COLO668 (cell line): ENCODE measurements around the gene A4GALT.
"Not testable (repeated sequence)": the region's sequence is repeated elsewhere in the genome, so short reads cannot be mapped to it uniquely, and the experiment has no call there.

Experiments
- DNase-seq: peaks from one replicate; lab custom pipeline; 2025; ENCODE audit not compliant: unreplicated experiment; lab: John Stamatoyannopoulos, UW

A4GALT gene, protein sequence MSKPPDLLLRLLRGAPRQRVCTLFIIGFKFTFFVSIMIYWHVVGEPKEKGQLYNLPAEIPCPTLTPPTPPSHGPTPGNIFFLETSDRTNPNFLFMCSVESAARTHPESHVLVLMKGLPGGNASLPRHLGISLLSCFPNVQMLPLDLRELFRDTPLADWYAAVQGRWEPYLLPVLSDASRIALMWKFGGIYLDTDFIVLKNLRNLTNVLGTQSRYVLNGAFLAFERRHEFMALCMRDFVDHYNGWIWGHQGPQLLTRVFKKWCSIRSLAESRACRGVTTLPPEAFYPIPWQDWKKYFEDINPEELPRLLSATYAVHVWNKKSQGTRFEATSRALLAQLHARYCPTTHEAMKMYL

DNA sequence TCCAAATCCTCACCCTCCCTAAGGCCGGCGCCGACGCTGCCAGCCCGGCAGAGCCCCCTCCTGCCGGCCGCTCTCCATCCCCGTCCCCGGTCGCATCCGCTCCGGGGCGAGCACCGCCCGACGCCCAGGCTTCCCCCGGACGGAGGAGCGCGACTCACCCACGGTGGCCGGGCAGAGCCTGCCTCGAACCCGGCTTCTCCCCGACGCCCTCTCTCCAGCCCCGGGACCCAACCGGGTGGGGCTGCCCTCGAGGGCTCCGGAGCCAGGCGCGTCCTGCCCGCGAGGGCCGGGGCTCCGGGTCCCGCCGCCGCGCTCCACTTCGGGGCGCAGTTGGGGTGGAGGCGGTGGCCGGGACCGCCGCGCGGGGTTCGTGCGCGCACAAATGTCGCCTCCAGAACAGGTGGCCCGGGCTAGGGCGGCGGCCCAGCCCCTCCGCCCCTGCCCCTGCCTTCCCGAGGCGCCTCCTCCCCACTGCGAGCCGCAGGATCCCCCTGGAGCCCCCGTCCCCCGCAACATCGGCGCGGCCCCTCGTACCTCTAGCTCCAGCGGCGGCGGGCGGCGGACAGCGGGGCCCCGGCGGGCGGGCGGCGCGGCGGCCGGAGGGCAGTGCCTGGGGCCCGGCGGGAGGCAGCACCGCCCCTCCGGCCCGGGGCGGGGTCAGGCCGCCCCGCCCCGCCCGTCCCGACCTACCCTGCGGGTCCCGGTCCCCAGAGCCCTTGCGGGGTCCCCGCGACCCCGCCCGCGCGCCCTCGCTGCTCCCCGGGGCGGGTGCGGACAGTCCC is at the start of gene A4GALT:
TSS of gene A4GALT (minus strand) at position 608 of the 782 bp plus-strand sequence. CDS start 26,919 bp downstream, outside the sequence.
- DNase-seq = no peak

DNA sequence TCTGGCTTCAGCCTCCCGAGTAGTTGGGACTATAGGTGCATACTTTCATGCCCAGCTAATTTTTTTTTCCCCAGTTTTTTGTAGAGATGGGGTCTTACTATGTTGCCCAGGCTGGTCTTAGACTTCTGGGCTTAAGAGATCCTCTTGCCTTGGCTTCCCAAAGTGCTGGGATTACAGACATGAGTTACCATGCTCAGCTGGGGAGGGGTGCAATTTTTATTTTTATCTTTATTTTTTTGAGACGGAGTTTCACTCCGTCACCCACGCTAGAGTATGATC is 49.7 kb upstream of the A4GALT start:
- no peak for DNase-seq

DNA sequence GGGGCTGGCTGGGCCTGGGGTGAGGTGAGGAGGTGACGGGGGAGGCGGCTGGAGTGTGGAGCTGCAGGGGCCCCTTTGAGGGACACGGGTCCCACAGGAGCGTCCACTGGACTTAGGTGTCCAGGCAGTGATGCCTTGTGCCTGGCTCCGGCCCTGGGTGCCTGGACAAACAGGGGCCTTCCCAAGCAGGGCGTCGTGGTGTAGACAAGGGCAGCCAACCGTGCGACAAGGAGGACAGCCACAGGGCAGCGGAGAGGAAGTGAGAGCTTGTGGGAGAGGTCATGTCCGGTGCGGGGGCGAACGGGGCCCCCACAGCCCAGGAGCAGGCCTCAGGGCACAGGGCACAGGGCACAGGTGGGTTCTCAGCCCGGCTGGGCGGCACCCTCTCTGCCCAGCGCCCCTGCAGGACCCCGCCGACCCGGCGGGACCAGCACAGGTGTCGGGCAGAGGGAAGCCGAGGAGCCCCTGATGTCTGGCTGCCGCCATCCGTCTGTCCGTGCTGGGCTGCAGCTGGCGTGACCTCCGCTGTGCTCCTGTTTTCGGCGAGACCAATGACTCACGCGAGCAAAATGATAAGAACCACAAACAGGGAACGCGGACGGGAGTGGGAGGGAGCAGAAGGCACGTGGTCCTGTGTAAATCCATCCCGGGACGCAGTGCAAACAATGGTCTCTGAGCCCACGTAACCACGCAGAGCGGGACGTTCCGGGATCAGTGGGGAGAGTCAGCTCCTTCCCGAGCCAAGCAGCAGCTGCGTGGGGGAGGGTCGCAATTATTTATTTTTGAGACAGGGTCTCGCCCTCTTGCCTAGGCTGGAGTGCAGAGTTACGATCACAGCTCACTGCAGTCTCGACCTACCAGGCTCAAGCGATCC is 49.1 kb upstream of the A4GALT start:
- DNase-seq = peak; percentile 62

DNA sequence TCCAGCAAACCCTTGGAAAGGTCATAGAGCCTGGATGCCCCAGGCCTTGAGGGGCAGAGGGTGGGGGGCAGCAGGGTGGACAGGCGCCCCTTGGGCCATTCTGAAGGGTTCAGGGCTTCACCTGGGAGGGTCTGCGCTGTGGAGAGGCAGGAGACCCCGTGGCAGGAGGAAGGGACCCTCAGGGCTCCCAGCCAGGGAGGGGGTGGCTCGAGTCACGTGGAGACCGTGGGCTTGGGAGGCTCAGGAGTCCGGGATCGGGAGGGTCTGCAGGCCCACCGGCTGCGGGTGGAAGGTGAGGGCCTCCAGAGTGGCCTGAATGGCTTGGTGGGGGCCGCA is 48.5 kb upstream of the A4GALT start:
- no peak for DNase-seq

DNA sequence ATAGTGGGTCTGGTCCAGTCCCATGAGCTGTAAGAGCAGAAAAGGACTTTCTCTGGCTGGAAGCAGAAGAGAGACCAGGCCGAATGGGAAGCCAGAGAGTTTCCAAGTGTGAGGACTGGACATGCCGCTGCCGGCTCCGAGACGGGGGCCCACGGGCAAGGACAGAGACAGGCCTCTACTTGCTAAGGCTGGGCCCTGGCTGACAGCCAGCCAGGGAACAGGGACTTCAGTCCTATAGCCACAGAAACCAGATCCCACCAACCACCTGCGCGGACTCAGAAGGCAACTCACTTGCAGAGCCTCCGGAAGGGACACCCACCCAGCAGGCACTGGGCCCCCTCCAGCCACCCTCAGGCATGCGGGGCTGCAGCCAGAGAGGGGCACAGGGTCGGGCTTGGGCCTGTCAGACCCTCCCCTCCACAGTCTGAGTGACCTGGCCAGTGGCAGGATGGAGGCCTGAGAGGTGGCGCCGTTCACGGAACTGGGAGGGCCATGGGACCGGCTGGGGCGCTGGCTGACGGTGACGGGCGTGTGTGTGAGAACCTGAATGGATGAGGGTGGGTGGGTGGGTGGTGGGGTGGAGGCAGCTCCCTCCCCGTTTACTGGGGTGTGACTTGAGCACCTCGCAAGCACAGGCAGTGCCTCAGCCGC is 47.8 kb upstream of the A4GALT start:
- DNase-seq = peak; percentile 37

DNA sequence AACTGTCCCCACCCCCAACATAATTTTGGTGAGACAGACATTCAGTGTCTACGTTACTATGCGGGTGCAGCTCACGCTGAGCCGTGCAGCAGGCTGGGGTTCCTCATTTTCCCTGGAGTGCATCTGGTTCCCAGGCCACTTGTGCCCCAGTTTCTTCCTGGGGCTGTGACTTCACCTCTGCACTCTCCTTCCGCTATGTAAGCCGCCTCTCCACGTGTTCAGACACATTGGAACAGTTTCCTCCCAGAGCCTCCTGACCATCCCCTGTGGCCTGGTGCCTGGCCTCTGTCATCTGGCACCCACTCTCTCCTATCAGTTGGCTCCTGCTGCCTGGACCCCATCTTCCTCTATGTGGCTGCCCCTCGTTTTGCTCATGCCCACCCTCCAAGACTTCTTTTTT is 46.2 kb upstream of the A4GALT start:
- DNase-seq = no peak

DNA sequence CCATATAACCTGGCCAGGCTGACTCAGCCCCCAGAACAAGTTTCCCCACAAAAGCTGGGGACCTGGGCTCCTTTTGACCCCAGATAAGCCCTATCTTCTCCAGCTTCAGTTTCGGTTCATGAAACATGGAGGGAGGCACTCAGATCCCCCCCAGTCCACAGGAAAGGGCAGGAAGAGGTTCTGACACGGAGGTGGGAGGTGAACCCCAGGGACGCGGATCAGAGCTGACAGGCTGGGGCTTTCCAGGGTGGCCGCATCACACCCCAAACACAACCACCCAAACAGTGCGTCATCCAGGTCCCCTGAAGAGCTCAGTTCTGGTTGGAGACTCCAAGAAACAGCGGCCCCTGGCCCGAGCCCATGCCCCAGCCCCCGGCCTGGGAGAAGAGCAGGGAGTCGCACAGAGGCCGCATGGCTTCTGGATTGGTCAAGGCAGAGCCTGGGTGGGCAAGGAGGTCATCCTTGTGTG is 44.3 kb upstream of the A4GALT start:
- DNase-seq = no peak

DNA sequence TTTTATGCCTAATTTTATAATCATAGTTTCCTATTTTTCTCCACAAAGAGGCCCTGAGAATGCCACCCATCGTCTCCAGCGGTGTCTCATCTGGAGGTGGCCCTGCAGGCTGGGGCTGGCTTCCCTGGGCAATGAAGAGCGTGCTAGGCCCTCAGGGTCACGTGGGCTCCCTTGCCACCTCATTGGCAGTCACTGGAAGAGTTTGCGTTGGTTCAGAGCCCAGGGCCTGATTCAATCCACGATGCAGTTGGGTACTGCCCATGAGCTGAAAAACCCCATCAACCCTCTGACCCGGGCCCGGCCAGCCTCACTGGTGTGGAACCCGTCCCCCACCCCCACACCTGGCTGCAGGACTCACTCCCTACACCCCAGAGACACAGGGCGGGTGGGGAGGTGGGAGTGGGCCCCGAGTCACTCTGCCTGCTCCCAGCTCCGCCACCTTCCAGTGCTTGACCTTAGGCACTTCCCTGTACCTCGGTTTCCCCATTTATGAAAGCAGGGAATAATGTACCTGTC is 43.4 kb upstream of the A4GALT start:
- DNase-seq = no peak

DNA sequence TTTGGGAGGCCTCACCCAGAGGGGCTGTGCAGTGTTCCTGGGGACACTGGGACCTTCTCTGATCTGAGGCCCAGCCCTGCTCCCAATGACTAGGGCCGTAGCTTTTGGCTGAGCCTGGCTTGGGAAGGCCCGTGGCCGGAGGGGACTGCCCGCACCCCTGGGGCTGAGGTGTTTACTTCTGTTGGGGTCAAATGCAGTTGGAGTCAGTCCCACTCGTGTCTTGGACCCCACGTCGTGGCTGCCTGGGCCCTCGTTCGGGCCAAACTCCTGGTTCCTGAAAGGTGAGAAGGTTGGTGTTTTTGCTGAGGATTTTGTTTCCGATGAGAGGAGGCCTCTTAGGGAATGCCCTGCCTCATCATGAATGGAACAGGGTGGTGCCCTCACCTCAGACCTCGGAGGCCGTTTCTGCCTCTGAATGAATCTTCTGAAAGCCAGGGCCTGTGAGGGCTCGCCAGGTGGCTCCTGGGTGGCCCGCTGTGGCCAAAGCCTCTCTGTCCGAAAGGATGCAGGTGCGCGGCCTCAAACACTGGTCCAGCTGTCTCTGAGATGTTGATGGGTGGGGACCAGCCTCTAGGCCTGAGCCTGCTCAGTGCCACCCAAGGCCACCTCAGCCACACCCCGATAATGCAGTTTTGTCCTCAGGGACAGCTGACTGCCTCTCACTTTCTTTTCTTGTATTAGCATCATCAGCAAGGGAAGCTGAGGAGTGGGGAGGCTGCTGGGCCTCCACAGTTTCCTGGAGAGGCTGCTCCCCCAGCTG is 40.3 kb upstream of the A4GALT start:
- no peak for DNase-seq

DNA sequence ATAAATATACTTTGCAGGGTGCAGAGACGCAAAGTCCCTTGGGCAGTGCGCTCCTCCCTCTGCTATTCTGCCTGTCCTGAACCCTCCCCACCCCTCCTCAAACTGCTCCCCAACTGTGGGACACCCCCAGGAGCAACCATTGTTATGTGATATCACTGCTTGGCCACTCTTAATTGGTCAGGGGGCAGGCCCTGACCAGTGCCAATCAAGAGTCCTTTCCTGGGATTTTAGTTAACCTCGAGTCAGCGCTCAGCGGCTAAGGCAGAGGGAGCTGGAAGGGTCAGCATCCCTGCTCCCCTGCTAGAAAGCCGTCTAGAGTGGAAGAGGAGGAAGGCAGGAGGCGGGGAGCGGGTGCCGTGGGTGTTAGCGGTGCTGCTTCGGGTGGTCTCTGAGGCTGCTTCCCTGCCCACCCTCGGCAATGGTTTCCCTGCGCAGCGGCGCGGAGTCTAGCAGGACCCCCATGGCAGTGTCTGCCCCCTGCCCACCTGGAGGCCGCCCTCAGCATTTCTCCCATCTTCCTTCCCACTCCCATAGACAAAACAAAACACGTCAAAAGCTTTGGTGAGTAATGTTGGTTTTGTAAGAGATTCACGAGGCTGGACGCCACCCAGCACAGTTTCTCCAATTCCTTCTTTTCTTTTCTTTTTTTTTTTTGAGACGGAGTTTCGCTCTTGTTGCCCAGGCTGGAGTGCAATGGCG is 38.4 kb upstream of the A4GALT start:
- no peak for DNase-seq

DNA sequence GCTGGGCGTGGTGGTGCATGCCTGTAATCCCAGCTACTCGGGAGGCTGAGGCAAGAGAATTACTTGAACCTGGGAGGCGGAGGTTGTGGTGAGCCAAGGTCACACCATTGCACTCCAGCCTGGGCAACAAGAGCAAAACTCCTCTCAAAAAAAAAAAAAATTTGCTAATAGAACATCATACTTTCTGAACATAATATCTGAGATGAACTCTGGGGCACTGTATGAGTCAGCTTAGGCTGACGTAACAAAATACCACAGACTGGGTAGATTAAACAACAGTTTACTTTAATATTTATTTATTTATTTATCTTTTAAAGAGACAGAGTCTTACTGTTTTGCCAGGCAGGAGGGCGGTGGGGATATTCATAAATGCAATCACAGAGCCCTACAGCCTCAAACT is 34.9 kb upstream of the A4GALT start:
- DNase-seq = not testable (repeated sequence)

DNA sequence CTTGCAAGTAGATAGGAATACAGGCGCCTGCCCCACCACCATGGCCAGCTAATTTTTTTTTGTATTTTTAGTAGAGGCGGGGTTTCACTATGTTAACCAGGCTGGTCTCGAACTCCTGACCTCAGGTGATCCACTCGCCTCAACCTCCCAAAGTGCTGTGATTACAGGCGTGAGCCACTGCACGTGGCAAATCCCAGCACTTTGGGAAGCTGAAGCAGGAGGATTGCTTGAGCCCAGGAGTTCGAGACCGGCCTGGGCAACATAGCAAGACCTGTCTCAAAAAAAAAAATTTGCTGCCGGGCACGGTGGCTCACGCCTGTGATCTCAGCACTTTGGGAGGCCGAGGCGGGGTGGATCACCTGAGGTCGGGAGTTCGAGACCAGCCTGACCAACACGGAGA is 34.5 kb upstream of the A4GALT start:
- DNase-seq = not testable (repeated sequence)

DNA sequence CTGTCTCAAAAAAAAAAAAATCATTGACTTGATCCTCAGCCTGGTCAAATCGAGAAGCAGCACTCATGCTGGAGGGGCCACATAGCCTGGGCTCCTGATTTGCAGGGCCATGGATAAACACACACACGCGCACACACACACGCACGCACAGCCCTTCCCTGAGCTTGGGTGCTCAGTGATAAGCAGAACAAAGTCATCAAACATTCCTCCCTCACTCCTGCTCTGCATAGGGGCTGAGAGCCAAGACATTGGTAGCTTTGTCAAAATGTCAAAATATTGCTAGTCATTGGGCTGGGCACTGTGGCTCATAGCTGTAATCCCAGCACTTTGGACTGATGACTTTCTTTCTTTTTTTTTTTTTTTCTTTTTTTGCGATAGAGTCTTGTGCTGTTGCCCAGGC is 34.0 kb upstream of the A4GALT start:
- DNase-seq = no peak

DNA sequence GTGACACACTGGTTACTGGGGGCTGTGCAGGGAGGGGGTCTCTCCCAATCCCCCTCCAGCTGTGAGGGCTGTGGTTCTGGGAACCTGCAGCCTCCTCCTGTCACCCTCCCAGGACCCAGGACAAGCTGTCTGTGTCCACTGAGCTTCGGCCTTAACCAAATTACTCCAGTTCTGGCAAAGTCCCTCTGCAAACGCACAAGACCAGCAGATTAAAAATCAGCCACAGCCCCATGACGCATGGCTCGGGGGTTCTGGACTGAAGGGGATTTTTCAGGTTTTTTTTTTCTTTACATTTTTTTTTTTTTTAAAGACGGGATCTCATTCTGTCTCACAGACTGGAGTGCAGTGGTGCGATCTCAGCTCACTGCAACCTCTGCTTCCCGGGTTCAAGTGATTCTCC is 32.2 kb upstream of the A4GALT start:
- DNase-seq = no peak

DNA sequence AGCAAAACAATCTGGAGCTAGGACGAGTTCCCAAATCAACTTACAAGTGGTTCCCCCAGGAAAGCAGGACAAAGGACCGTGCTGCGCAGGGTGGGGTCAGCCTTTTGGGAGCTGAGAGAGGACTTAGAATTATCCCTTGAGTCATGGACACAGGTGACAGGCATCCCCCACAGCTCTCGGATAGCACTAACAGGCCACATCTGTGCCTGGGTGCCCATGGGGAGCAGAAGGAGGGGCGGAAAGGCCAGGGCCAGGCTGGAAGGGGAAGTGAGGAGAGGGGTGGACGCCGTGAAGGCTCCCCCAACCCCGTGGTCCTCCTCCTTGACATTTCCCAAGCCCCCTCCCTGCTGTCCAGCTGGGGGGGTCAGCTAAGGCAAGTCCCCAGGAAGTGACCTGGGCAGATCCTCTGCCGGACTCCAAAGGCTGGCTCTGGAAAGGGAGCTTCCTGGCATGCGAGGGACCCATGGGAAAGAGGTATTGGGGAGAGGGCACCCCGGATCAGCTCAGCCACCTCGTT is 31.6 kb upstream of the A4GALT start:
- no peak for DNase-seq

DNA sequence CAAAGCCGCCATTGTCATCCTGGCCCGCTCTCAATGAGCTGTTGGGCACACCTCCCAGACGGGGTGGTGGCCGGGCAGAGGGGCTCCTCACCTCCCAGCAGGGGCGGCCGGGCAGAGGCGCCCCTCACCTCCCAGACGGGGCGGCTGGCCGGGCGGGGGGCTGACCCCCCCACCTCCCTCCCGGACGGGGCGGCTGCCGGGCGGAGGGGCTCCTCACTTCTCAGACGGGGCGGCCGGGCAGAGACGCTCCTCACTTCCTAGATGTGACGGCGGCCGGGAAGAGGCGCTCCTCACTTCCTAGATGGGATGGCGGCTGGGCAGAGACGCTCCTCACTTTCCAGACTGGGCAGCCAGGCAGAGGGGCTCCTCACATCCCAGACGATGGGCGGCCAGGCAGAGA is 29.8 kb upstream of the A4GALT start:
- DNase-seq = not testable (repeated sequence)

DNA sequence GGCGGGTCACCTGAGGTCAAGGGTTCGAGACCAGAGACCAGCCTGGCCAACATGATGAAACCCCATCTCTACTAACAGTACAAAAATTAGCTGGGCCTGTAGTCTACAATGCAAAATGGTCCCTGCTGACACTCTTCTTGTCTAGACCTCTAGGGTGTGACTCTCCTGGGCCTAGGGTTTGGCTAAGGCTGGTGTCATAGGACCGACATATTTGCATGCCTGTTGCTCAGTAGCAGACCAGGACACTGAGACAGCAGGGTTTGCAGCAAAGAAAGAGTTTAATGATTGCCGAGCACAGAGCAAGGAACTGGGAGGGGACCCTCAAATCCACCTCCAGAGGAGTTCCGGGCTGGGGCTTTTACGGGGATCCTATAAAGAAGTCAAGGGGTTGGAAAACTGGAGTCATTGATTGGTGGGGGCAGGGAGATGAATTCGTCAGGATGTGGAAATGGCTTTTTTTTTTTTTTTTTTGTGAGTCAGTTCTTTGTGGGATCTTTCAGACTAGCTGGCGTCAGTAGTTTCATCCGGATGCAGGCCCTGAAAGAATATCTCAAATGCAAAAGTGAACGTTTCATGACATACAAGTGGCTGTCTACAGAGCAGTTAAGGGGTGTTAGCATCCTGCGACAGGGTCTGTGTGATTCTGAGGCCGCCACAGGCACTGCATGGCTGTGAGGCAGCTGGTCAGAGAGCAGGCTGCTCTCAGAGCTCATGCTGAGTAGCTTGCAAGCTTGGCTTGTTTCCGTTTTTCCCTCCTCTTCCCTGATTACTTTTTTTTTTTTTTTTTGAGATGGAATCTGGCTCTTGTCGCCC is 27.2 kb upstream of the A4GALT start:
- DNase-seq = no peak

DNA sequence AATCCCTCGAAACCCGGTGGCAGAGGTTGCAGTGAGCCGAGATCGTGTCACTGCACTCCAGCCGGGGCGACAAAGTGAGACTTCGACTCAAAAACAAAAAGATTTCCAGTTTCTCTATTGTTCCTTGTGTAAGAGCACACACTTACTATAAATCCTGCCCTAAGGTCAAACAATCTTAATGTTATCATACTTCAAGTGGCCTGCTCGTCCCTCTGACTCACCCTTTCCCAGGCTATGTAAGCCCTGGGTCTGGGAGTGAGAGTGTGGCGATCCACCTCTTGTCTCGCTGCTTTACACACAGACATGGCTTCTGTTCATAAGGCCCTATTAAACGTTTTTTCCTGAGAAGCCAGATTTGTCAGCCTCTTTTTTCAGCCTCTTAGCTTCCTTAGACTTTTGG is 24.4 kb upstream of the A4GALT start:
- DNase-seq = no peak
